Osteocyte (in vitro differentiated cells): ENCODE measurements around the gene MFAP3L. TPM values are rescaled to one million over a fixed set of nuclear protein-coding genes. Genes with fewer than 3 reads are reported as not detected.

Experiments used
- DNase-seq: peaks from one replicate; pipeline ENCODE4 v3.0.0; 2021; ENCODE audit warnings: mixed read lengths; ENCODE audit not compliant: unreplicated experiment; ENCODE audit errors: extremely low spot score
- H3K27ac Mint-ChIP-seq: one replicate; pipeline ENCODE4 v1.8.0; 2021; ENCODE audit warnings: mild to moderate bottlenecking, mixed read lengths; ENCODE audit not compliant: unreplicated experiment
- H3K27me3 Mint-ChIP-seq: one replicate; pipeline ENCODE4 v1.8.0; 2021; ENCODE audit warnings: mixed read lengths; ENCODE audit not compliant: unreplicated experiment
- H3K36me3 Mint-ChIP-seq: one replicate; pipeline ENCODE4 v1.8.0; 2021; ENCODE audit warnings: mixed read lengths; ENCODE audit not compliant: unreplicated experiment
- H3K4me1 Mint-ChIP-seq: one replicate; pipeline ENCODE4 v1.8.0; 2021; ENCODE audit warnings: mixed read lengths; ENCODE audit not compliant: unreplicated experiment
- H3K4me3 Mint-ChIP-seq: one replicate; pipeline ENCODE4 v1.8.0; 2021; ENCODE audit warnings: mild to moderate bottlenecking, moderate library complexity, mixed read lengths; ENCODE audit not compliant: unreplicated experiment
- H3K9me3 Mint-ChIP-seq: one replicate; pipeline ENCODE4 v1.8.0; 2021; ENCODE audit warnings: mixed read lengths; ENCODE audit not compliant: unreplicated experiment
- total RNA-seq: library from RNA; stranded (reverse); gene quantifications from 2 replicates; pipeline ENCODE4 v1.2.1, GENCODE V29; 2021
- TF ChIP-seq, protein P1 (sequence below): fragments of 200-600 bp; sonication (generic); IDR thresholded peaks from 2 replicates; pipeline ENCODE4 v1.5.0; 2021; ENCODE audit warnings: antibody characterized with exemption, mild to moderate bottlenecking, moderate library complexity

MFAP3L gene
- total RNA-seq, 1 donor from 2014 or later: 2.5 TPM

DNA sequence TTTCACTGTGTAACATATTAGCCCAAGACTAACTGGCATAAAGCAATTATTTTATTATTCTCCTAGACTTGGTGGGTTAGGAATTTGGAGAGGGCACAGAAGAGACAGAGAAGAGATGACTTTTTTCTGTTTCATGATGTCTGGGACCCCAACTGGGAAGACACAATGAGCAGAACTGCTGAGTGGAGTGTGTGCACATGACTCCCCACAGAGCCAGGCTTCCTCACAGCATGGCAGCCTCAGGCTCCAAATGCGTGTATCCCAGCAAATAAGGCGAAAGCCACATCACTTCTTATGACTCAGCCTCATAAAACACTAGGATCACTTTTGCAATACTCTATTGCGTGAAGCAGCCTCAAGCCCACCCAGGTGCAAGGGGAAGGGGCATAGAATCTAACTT, 68.4 kb downstream of the MFAP3L start:
- H3K4me3 Mint-ChIP-seq: no peak overlapping the region
- no peaks in the 10 kb centered on the region for H3K9me3 Mint-ChIP-seq
- no peaks in the 10 kb centered on the region for H3K27me3 Mint-ChIP-seq
- TF ChIP-seq, protein P1, sequence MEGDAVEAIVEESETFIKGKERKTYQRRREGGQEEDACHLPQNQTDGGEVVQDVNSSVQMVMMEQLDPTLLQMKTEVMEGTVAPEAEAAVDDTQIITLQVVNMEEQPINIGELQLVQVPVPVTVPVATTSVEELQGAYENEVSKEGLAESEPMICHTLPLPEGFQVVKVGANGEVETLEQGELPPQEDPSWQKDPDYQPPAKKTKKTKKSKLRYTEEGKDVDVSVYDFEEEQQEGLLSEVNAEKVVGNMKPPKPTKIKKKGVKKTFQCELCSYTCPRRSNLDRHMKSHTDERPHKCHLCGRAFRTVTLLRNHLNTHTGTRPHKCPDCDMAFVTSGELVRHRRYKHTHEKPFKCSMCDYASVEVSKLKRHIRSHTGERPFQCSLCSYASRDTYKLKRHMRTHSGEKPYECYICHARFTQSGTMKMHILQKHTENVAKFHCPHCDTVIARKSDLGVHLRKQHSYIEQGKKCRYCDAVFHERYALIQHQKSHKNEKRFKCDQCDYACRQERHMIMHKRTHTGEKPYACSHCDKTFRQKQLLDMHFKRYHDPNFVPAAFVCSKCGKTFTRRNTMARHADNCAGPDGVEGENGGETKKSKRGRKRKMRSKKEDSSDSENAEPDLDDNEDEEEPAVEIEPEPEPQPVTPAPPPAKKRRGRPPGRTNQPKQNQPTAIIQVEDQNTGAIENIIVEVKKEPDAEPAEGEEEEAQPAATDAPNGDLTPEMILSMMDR: no peak
- no peaks in the 10 kb centered on the region for H3K4me1 Mint-ChIP-seq
- H3K27ac Mint-ChIP-seq: no peak overlapping the region
- no peak for DNase-seq
- H3K36me3 Mint-ChIP-seq: no peaks in the 10 kb centered on the region

DNA sequence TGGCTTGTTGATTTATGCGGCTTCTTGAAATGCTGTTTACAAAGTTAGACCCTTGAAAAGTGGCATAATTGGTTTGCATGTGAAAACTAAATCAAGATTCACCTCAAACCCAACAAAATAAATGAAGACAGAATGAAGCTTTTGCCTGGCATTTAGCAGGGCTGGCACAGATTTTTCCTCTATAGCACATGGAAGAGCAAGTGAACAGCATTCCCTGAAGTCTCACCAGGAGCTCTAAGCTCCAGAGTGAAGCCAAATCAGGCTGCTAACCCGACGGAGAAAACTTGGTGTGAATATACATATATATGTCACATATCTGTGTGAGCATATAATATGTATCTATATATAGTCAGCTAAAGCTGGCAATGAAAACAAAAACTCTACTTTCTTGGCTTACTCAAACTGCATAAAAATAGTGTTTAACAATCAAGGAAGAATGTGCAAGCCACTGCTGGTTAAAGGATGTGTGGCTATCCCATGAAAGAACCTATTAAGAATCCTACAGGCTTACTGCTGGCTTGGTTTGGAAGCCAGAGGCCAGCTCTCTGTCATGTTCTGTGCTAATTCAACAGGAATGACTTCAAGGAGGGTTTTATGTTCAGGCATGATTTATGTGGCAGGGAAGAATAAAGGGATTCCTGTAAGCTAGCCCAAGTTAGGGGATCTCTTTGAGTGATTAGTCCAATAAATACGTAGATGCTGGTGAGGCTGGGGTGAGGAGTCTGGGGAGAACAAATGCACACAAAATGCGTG, 69.9 kb downstream of the MFAP3L start:
- H3K27ac Mint-ChIP-seq: no peak overlapping the region

DNA sequence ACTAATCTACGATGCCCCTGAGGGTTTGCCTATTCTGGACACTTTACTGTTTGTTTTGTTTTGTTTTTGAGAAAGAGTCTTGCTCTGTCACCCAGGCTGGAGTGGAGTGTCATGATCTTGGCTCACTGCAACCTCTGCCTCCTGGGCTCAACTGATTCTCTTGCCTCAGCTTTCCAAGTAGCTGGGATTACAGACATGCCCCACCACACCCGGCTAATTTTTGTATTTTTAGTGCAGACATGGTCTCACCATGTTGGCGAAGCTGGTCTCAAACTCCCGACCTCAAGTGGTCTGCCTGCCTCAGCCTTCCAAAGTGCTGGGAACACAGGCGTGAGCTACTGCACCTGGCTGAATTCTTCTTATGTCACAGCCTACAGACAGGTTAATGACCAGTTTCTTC, 70.7 kb downstream of the MFAP3L start:
- Mint-ChIP-seq H3K27me3 (no peaks in the 10 kb centered on the region), H3K4me3 (no peak overlapping the region), H3K36me3 (no peaks in the 10 kb centered on the region), H3K27ac (no peak overlapping the region), H3K4me1 (no peaks in the 10 kb centered on the region), H3K9me3 (no peaks in the 10 kb centered on the region)
- TF ChIP-seq, protein P1: no peak
- no peak for DNase-seq

More for the DNA sequence above, 69.9 kb downstream of the MFAP3L start:
- TF ChIP-seq, protein P1: no peak
- Mint-ChIP-seq H3K27me3 (no peaks in the 10 kb centered on the region), H3K9me3 (no peaks in the 10 kb centered on the region), H3K36me3 (no peaks in the 10 kb centered on the region), H3K4me1 (no peaks in the 10 kb centered on the region), H3K4me3 (no peak overlapping the region)
- no peak for DNase-seq

DNA sequence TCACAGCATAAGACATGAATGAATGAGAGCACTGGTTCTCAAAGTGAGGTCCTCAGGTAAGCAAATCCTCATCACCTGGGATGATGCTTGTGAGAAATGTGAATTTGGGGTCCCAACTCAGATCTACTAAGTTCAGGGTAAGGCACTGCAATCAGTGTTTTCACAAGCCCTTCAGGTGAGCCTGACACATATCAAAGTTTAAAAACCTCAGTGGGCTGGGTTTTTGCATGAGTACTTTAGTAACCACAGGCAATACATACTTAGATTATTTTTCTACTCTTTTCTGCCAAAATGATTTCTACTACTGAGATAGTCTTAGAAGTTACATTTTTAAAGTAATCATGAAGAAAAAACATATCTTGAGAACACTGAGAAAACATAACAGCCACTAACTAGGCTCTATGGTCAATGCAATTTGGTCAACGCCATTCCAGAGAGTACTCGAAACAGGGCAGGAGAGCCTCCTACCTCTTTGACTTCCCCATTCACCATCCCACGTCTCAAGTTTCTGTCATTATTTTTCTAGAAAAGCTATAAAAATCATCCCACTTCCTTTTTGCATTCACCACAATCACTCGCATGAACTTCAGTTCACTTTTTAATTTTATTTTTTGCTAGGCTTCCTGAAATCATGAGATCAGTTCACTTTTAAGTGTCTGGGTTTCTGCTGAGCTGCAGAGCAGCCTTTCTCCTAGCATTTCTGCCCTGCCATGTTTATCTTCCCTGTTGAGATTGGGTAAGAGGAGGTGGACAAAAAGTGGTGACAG, 73.8 kb downstream of the MFAP3L start:
- TF ChIP-seq, protein P1: no peak
- Mint-ChIP-seq H3K4me3 (no peak overlapping the region), H3K9me3 (no peaks in the 10 kb centered on the region), H3K27me3 (peaks cover 5% of the 10 kb centered on the region), H3K27ac (no peak overlapping the region), H3K4me1 (no peaks in the 10 kb centered on the region), H3K36me3 (no peaks in the 10 kb centered on the region)
- DNase-seq: no peak

DNA sequence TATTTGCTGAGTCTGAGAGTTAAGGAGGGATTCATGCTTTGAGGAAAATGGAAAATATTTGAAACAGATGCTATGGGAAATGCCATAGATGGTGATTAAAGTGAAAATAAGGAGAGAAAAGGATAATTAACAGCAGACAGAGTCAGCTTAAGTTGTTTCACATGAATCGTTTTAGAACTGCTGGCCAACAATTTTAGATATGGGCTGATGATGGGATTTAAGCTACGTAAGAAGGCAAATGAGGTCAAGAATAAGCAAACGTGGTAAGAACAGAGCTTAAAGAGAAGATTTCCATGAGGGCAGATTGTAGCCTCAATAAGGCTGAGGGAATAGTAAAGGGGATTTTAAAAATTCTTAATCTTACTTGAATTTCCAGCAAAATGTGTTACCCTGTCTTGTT, 77.9 kb downstream of the MFAP3L start:
- TF ChIP-seq, protein P1: no peak
- DNase-seq: no peak
- H3K9me3 Mint-ChIP-seq: no peaks in the 10 kb centered on the region
- H3K36me3 Mint-ChIP-seq: no peaks in the 10 kb centered on the region
- no peak overlapping the region for H3K27ac Mint-ChIP-seq
- no peak overlapping the region for H3K4me3 Mint-ChIP-seq
- no peaks in the 10 kb centered on the region for H3K4me1 Mint-ChIP-seq
- H3K27me3 Mint-ChIP-seq: peaks cover 5% of the 10 kb centered on the region
